PFSK-1 (cell line): ENCODE measurements around the gene GNL1.
A peak's percentile ranks its signal among the peaks of the same experiment; 100 is the strongest.

Experiments
- FOXP2 ChIP-seq: optimal IDR thresholded peaks from 2 replicates; pipeline ENCODE3; 2011; ENCODE audit warnings: borderline replicate concordance, control low read depth, inconsistent platforms; ENCODE audit not compliant: insufficient read depth; ENCODE audit errors: extremely low read length, extremely low read depth
- POLR2AphosphoS5 ChIP-seq: IDR thresholded peaks from 2 replicates; pipeline ENCODE4 v1.6.1; 2012; ENCODE audit warnings: low read depth, mild to moderate bottlenecking, control low read depth, low read length, moderate library complexity
- REST ChIP-seq, 2 experiments: IDR thresholded peaks; 2 replicates each; pipeline versions ENCODE4 v1.6.1 to v1.8.0; 2011 to 2012; ENCODE audit warnings: low read depth in 2 of 2, low read length in 2 of 2, control low read depth in 1 of 2, inconsistent platforms in 1 of 2, mild to moderate bottlenecking in 1 of 2, moderate library complexity in 1 of 2; ENCODE audit not compliant: insufficient read depth in 1 of 2
- SIN3A ChIP-seq: IDR thresholded peaks from 2 replicates; pipeline ENCODE4 v1.6.1; 2012; ENCODE audit warnings: mild to moderate bottlenecking, low read length, moderate library complexity, borderline replicate concordance; ENCODE audit not compliant: insufficient read depth
- TAF1 ChIP-seq: IDR thresholded peaks from 2 replicates; pipeline ENCODE4 v1.6.1; 2012; ENCODE audit warnings: low read length, control low read depth, borderline replicate concordance; ENCODE audit not compliant: insufficient read depth

Gene GNL1

GRCh38 chr6:30599625-30600324 is 43.5 kb upstream of the GNL1 start:
- TF ChIP-seq REST (IDR thresholded peaks at IDR 0.05; ENCODE audit: insufficient read depth in 1 of 2, low read depth in 2 of 2, low read length in 2 of 2) (no peak), TAF1 (no peak), FOXP2 (no peak), SIN3A (no peak), POLR2AphosphoS5 (no peak)

- TF ChIP-seq TAF1 (no peak), SIN3A (no peak), POLR2AphosphoS5 (no peak), REST (IDR thresholded peaks at IDR 0.05; ENCODE audit: insufficient read depth in 1 of 2, low read depth in 2 of 2, low read length in 2 of 2) (no peak), FOXP2 (no peak)
These were observed 42.8 kb upstream of the GNL1 start for GRCh38 chr6:30598912-30599624.

- TF ChIP-seq POLR2AphosphoS5, result peak; percentile 28; the same call in 1 of the 2 replicates
These were observed 41.2 kb upstream of the GNL1 start for GRCh38 chr6:30597315-30598144.

GRCh38 chr6:30592287-30592686 is 36.0 kb upstream of the GNL1 start:
- TF ChIP-seq FOXP2 (no peak), SIN3A (no peak), TAF1 (no peak), REST (IDR thresholded peaks at IDR 0.05; ENCODE audit: insufficient read depth in 1 of 2, low read depth in 2 of 2, low read length in 2 of 2) (no peak), POLR2AphosphoS5 (no peak)

- no peak for TF ChIP-seq TAF1
- no peak for TF ChIP-seq POLR2AphosphoS5
- no peak for TF ChIP-seq SIN3A
- TF ChIP-seq FOXP2, result no peak
- TF ChIP-seq REST (IDR thresholded peaks at IDR 0.05; ENCODE audit: insufficient read depth in 1 of 2, low read depth in 2 of 2, low read length in 2 of 2), result no peak
These were observed 34.7 kb upstream of the GNL1 start for GRCh38 chr6:30591008-30591407.
